Measurements from ENCODE around the gene SLC4A1. TPM values are rescaled to one million over a fixed set of nuclear protein-coding genes. Genes with fewer than 3 reads are reported as not detected.

Gene SLC4A1
- total RNA-seq, 4 donors from 2014 or later = not detected

DNA sequence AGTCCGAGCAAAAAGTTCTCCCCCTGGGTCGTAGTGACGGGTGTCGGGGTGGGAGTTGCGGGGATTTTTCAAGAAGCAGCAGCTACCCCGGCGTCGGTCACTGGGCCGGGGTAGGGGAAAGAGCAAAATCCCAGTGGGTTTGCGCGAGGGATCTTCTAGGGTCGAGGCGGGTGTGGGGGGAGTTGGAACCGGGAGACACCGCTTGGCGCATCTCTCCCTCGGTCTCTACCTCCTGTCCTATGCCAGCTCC lies 46.1 kb downstream of the SLC4A1 start:
- TF ChIP-seq CTCF (IDR thresholded peaks at IDR 0.05) = no peak
- no peak for TF ChIP-seq POLR2A (IDR thresholded peaks at IDR 0.05)
- TF ChIP-seq POLR2AphosphoS5 (IDR thresholded peaks at IDR 0.05) = no peak
- TF ChIP-seq EP300 (IDR thresholded peaks at IDR 0.05; ENCODE audit: low read depth) = no peak
- intact Hi-C loops (cut with DNase I; ENCODE audit: low total_unique reads) = no loop called here

GRCh38 chr17:44221084-44221861 lies 46.7 kb downstream of the SLC4A1 start:
- Histone ChIP-seq H3K27ac (peak overlapping the region; percentile 99 to 100 (median 100)), H3K9me3 (no peaks in the 10 kb centered on the region), H3K27me3 (no peaks in the 10 kb centered on the region), H3K4me1 (peaks cover 30 to 45% (median 39%) of the 10 kb centered on the region in 4 donors), H3K36me3 (peaks cover 0 to 2% (median under 1%) of the 10 kb centered on the region in 4 donors), H3K4me3 (peak overlapping the region; percentile 25 to 98 (median 90))
- intact Hi-C loops (cut with DNase I; ENCODE audit: low total_unique reads) = no loop called here
- in situ Hi-C loops (cut with MboI; ENCODE audit: low pct_ligation_motif_present in 1 of 4, low pct_unique_long_range_greater_than_20kb in 1 of 4, low sequenced_read_pairs in 3 of 4) = no loop called here
- peak; percentile 79 for DNase-seq
- 0 to 1% methylated on average over 8 to 54 of the region's 54 CpGs for WGBS, 2 donors (ENCODE audit: low coverage in 1 of 2)
- TF ChIP-seq POLR2A (IDR thresholded peaks at IDR 0.05) (peak; percentile 69), EP300 (IDR thresholded peaks at IDR 0.05; ENCODE audit: low read depth) (no peak), CTCF (IDR thresholded peaks at IDR 0.05) (peak in 1 of 5 experiments; percentile 19), POLR2AphosphoS5 (IDR thresholded peaks at IDR 0.05) (peak in 2 of 3 donors; percentile 43 to 65)

More for the DNA sequence above, 46.1 kb downstream of the SLC4A1 start:
- H3K27me3 ChIP-seq = no peaks in the 10 kb centered on the region
- DNase-seq = no peak
- no peaks in the 10 kb centered on the region for H3K9me3 ChIP-seq
- in situ Hi-C loops (cut with MboI; ENCODE audit: low pct_ligation_motif_present in 1 of 4, low pct_unique_long_range_greater_than_20kb in 1 of 4, low sequenced_read_pairs in 3 of 4) = no loop called here
- peaks cover 25 to 41% (median 37%) of the 10 kb centered on the region in 4 donors for H3K4me1 ChIP-seq
- 0% methylated on average over 17 of the region's 17 CpGs; no CpG with 5 or more reads in 1 of the 2 donors for WGBS, 2 donors (ENCODE audit: low coverage in 1 of 2)
- H3K36me3 ChIP-seq = no peaks in the 10 kb centered on the region
- H3K27ac ChIP-seq = peak overlapping the region; percentile 99 to 100 (median 100)
- H3K4me3 ChIP-seq = peak overlapping the region; percentile 25 to 98 (median 90)

- intact Hi-C loops (cut with DNase I; ENCODE audit: low total_unique reads) = no loop called here
- Histone ChIP-seq H3K27me3 (no peaks in the 10 kb centered on the region), H3K27ac (peak overlapping the region; percentile 99 to 100 (median 100)), H3K4me1 (peaks cover 31 to 45% (median 39%) of the 10 kb centered on the region in 4 donors), H3K4me3 (peak overlapping the region; percentile 84 to 98 (median 98)), H3K36me3 (peaks cover 0 to 9% (median 5%) of the 10 kb centered on the region in 4 donors), H3K9me3 (no peaks in the 10 kb centered on the region)
- peak; percentile 42 for DNase-seq
- in situ Hi-C loops (cut with MboI; ENCODE audit: low pct_ligation_motif_present in 1 of 4, low pct_unique_long_range_greater_than_20kb in 1 of 4, low sequenced_read_pairs in 3 of 4) = no loop called here
- TF ChIP-seq CTCF (IDR thresholded peaks at IDR 0.05) = no peak
- TF ChIP-seq POLR2A (IDR thresholded peaks at IDR 0.05) = peak; percentile 15
- 0% methylated on average over 1 to 63 of the region's 108 CpGs for WGBS, 2 donors (ENCODE audit: low coverage in 1 of 2)
These were observed 47.5 kb downstream of the SLC4A1 start for GRCh38 chr17:44220213-44221083.
